Inflammatory macrophage treated with lipopolysaccharide for 1 hour (primary cell): ENCODE data around the gene LRP1B.

Experiments used
- DNase-seq, 2 donors: peaks; one replicate each; pipeline ENCODE4 v3.0.0-alpha.2; 2020 to 2022

The LRP1B gene

DNA sequence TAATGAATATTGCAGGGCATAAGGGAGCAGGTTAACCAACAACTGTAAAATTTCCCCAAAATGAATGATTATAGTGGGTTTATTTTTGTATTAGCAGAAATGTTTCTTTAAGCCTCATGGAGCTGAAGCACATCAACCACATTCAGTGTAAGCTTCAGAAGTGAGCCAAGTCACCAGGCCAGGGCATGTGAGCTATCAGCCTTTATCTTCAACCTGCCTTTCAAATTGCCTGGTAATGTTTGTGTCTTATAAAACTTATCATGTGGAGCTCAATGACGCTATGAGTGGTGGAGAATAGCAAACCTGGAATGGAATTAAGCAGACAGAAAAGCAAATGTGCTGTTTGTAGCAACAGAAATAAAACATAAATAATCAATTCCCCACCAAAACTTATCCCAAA lies 1068.4 kb downstream of the LRP1B start:
- no peak for DNase-seq

DNA sequence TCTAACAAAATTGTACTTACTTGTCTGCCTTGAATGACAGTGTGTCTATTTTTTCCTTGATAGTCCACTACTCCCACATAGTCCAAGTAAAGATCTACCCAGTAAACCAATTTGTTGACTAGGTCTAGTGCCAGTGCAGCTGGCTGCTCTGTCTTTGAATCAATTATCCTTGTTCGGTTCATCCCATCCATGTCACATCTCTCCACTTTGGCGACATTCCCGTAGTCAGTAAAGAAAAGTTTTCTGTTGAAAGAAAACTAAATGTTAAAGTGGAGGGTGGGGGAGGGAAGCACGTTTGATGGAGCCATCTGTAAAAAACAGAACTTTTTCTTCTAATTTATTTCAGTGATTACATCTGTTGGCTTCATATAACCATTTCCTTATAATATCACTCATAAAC lies 1068.8 kb downstream of the LRP1B start:
- no peak for DNase-seq

GRCh38 chr2:141058556-141058955 lies 1072.3 kb downstream of the LRP1B start:
- no peak for DNase-seq

DNA sequence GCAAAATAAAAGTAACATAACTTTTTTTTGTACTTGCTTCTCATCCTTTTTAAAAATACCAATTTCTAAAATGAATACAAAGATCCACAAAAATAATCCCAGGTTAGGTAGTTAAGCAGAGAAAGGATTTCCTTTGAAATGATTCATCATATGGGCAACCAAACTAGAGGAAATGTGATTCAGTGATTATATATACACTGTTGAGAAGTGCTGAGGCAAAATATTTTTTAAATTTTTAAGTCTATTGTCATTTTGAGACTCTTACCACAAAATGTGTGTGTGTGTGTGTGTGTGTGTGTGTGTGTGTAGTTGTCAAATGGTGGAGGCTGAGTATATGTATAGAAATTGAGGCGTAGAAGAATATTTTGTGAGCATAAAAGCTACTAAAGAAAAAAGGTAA lies 1075.3 kb downstream of the LRP1B start:
- no peak for DNase-seq

DNA sequence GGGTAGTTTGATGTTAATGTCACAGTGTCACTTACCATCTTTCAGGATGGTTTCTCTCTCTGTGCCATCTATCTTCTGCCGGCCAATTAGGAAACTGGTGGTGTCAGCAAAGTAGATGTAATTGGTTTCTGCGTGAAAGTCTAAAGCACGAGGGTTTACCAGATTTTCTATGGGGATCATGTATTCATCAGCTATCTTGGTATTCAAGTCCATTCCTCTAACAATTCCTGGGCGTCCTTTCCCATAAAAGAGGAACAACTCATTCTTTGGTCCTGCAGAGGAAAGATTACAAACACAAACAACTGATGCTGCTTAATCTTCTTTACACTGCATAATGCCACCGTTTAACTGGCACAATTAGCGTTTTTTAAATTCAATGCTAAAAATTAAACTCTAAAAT lies 1081.9 kb downstream of the LRP1B start:
- DNase-seq: no peak

GRCh38 chr2:141041281-141041680 lies 1089.5 kb downstream of the LRP1B start:
- no peak for DNase-seq

DNA sequence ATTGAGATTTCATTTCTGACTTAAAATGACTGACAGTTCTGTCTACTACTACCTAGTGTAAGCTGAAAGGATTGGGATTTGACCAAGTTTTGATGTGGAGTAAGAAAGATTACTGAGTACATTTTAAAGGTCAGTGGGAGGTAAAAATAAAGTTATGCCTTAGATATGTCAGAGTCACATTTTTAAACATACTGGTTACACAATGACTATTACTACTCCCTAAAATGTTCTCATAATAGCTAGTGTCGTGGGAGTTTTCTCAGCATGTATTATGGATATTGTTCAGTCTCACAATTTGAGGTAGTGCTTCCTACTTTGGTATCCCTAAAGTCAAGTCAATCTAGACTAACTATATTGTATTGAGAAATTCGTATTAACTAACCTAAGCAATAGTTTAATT lies 1092.5 kb downstream of the LRP1B start:
- no peak for DNase-seq

DNA sequence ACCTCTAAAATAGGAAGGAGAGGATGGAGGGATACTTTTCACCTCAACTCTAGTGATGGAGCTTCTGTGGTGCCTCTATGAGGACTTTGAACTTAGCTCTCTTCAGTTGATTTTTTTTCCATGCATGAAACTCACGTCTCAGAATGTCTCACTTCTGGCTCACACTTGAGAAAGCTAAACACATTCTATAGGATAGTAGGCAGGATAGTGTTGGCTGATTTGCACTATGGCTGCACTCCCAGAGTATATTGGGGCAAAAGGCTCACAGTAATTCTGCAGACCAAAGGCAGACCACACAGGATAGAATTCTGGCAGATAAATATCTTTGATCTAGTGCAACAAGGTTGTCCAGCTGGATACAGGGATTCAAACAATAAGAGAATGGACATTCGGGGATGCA lies 1093.5 kb downstream of the LRP1B start:
- DNase-seq: no peak

DNA sequence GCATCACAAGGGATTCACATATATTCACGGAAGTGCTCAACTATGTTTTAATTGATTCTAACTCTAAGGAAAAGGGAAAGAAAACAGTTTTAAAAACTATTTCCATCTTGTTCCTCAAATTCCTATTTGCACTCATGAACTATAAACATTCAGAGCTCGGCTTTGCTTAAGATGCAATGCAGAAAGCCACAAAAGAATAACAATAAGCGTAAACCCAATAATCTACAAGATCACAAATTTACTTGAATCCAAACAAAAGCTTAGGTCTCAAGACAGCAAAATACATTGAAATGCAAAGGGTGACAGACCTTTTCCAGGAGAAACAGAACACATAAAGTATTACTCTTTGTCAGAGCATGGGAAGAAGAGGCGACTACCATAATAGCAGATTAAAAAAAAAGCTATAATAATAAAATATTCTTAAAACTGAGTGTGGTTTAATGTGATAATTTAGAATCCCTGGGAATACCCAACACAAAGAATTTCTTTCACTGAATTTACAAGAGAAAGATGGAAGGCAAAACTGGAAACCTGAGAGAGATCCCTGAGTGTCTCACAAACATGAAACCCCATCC lies 1094.9 kb downstream of the LRP1B start:
- no peak for DNase-seq

GRCh38 chr2:141029428-141030078 lies 1101.3 kb downstream of the LRP1B start:
- DNase-seq: no peak

DNA sequence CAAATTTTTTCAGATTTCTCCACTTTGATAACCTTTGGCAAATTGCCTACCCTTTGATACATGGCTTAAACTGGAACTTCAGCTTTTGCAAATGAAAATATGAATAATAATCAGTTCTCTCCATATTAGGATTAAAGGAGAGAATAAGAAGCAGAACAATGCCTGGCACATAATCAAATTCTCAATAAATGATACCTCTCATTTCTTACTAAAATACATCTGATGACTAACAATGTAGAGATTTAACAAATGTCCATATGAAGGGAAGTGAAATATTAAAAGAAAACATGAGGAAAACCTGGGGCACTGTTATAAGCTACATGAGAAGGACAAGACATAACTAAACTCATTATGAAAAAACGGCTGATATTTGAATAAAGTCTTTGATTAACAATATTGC lies 1103.6 kb downstream of the LRP1B start:
- no peak for DNase-seq

DNA sequence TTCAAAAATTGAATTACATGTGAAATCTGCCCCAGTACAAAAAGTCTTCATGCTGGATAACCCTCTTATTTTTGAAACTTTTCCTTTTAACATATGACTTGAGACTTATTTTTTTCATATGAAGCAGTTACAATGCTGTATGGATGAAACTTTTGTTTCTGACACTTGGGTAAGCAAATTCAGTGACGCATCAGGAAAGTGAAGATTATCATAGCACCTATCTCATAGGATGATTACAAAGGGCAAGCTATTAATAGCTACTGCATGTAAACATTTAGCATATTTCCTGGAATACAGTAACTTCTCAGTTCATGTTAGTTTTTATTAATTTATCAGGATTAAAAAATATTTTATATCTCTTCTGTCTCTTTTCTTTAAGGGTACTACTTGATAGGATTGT lies 1109.2 kb downstream of the LRP1B start:
- DNase-seq: no peak

DNA sequence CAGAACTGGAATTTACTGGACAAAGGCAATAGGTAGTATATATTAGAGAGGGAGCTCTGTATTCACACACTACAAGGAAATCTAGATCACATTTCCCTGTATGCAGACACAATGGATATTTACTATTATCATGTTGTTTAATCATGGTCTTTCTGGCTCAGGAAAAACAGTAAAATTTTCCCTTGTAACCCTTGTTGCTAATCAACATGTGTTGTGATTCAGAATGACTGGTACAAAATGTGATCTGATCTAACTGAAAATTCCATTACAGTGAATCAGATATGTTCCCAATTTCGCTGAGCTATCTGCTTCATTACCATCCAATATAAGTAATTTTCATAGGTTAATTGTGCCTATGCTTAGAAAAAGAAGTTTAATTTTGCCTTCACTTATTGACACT lies 1109.7 kb downstream of the LRP1B start:
- DNase-seq: no peak

GRCh38 chr2:141020346-141020745 lies 1110.5 kb downstream of the LRP1B start:
- DNase-seq: no peak

- no peak for DNase-seq
These were observed 1115.3 kb downstream of the LRP1B start for GRCh38 chr2:141015341-141016047.

DNA sequence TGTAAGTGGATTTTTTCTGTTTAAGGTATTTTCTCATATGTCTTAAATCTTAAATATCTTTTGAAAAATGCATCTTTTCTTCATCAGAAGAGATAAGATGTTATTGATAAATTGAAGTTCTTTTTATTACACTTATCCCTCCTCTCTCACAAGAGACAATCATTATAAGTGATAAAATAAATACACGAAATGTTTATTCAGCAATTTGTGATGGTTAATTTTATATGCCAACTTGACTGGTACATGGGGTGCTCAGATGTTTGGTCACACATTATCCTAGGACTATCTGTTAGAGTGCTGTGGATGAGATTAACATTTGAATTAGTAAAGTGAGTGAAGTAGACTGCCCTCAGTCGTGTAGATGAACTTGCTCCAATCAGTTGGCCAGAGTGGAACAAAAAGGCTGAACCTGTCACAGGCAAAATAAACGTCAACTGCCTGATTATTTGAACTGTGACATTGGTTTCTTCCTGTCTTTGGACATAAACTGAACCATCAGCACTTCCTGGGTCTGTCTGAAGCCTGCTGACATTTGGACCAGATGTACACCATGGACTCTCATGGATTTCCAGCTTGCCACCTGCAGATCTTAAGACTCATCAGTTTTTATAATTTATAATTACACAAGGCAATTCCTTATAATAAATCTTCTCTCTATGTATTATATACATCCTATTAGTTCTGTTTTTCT lies 1126.7 kb downstream of the LRP1B start:
- no peak for DNase-seq

DNA sequence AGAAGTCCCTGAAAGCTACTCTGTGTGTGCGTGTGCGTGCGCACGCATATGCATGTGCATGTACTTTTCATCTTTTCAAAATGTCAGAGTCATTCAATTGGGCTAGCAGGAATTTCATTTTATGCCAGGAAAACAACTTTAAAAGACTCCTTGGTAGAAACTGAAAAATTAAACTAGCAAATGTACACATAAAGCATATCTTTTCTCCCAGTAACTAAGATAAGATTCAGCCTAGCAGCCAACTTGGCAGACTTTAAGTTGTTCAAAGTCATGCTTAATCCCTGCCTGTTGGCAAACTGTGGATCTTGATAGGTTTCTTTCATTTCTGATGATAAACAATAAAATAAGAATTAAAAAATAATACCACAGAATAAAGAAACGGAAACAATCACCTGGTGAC lies 1129.1 kb downstream of the LRP1B start:
- no peak for DNase-seq

DNA sequence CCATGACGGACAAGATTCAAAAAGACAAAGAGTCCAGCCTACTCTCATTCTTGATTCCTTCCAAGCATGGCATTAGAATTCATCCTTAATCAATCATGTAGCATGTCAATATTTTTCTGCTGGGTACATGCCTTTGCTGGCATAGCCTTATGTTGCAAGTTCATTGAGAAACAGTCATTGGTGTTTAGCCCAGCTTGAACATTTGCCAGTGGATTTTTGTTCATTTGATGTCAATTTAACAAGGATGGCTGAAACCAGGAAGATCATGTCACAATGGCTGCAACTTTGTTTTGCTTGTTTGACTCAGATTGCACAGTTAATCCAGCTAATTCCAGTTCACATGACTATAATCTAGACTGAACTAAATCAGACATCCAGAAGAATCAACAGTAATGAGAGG lies 1132.2 kb downstream of the LRP1B start:
- no peak for DNase-seq

DNA sequence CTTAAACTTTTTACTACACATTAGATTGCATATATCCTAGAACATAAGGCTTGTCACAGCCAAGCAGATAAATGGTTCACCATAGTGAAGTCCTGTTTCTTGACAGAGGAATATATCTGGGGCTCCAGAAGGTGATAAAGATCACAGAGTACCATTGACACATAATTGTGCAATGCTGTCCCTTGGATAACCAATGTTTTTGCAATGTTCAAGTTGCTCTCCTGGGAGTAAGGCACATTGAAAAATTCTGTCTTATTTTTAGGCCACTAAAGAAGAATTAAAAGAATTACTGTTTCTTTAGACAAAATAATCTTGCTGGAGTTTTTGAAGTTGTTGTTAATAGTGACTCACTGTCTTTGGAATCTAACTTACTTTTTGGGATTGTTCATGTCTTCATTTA lies 1132.8 kb downstream of the LRP1B start:
- no peak for DNase-seq

DNA sequence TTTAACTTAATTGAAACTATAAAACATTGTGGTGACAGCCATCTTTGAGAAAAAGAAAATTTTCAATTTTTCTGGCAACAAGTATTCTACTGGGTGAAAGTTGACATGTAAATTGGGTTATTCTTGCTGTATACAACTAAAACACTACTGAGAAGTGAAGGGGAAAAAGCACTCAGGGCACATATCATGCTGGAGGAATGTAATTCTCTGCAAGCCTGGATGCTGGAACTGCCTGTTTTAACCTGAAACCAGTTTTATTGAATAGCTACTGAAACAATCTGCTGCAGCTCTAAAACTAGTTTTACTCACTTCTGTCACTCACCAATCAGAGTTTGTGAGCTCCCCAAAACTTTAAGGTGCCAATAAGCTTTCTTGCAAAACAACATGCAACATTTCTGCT lies 1136.0 kb downstream of the LRP1B start:
- no peak for DNase-seq

- DNase-seq: no peak
These were observed 1140.4 kb downstream of the LRP1B start for GRCh38 chr2:140990416-140990815.

- DNase-seq: no peak
These were observed 1142.2 kb downstream of the LRP1B start for GRCh38 chr2:140988597-140988996.

- no peak for DNase-seq
These were observed 1144.4 kb downstream of the LRP1B start for GRCh38 chr2:140986456-140986855.

DNA sequence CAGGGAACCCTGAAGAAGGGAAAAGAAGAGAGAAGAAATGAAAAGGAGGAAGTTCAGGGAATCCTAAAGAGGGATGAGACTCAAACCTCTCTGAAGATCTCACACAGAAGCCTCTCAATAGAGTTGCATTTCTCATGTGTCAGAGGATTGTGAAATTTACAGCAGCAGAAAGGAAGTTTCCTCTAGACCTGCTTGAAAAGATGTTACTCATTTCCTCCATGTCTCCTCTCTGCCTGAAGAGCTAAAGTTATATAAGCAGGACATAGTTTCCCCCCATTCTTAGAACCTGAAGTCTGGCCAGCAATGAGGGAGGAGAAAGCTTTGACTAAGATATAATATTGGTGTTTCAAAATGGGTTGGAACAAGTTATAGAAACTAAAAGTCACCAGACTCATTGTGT lies 1155.6 kb downstream of the LRP1B start:
- DNase-seq: no peak
